Osteocyte (in vitro differentiated cells): Measurements from ENCODE around the gene NRXN3. TPM values are rescaled to one million over a fixed set of nuclear protein-coding genes. Genes with fewer than 3 reads are reported as not detected.
A peak's percentile ranks its signal among the peaks of the same experiment; 100 is the strongest.

Experiments used
- DNase-seq: peaks from one replicate; pipeline ENCODE4 v3.0.0; 2021; ENCODE audit warnings: mixed read lengths; ENCODE audit not compliant: unreplicated experiment; ENCODE audit errors: extremely low spot score
- H3K27ac Mint-ChIP-seq: one replicate; pipeline ENCODE4 v1.8.0; 2021; ENCODE audit warnings: mild to moderate bottlenecking, mixed read lengths; ENCODE audit not compliant: unreplicated experiment
- H3K27me3 Mint-ChIP-seq: one replicate; pipeline ENCODE4 v1.8.0; 2021; ENCODE audit warnings: mixed read lengths; ENCODE audit not compliant: unreplicated experiment
- H3K36me3 Mint-ChIP-seq: one replicate; pipeline ENCODE4 v1.8.0; 2021; ENCODE audit warnings: mixed read lengths; ENCODE audit not compliant: unreplicated experiment
- H3K4me1 Mint-ChIP-seq: one replicate; pipeline ENCODE4 v1.8.0; 2021; ENCODE audit warnings: mixed read lengths; ENCODE audit not compliant: unreplicated experiment
- H3K4me3 Mint-ChIP-seq: one replicate; pipeline ENCODE4 v1.8.0; 2021; ENCODE audit warnings: mild to moderate bottlenecking, moderate library complexity, mixed read lengths; ENCODE audit not compliant: unreplicated experiment
- H3K9me3 Mint-ChIP-seq: one replicate; pipeline ENCODE4 v1.8.0; 2021; ENCODE audit warnings: mixed read lengths; ENCODE audit not compliant: unreplicated experiment
- long read RNA-seq: library from polyadenylated mRNA; unstranded; transcript quantifications from one replicate; pipeline ENCODE4 v2.0.0, GENCODE V29; 2021
- total RNA-seq: library from RNA; stranded (reverse); gene quantifications from 2 replicates; pipeline ENCODE4 v1.2.1, GENCODE V29; 2021
- TF ChIP-seq, protein P1 (sequence below): fragments of 200-600 bp; sonication (generic); IDR thresholded peaks from 2 replicates; pipeline ENCODE4 v1.5.0; 2021; ENCODE audit warnings: antibody characterized with exemption, mild to moderate bottlenecking, moderate library complexity

NRXN3 gene
- 26.4 and 26.5 TPM in 2 replicates for total RNA-seq
- long read RNA-seq, full-length matches to known transcripts, result 14 of 38 reads
- long read RNA-seq, partial matches to known transcripts, result 3 of 38 reads
- long read RNA-seq, other reads (novel, unspliced or antisense), result 21 of 38 reads

DNA sequence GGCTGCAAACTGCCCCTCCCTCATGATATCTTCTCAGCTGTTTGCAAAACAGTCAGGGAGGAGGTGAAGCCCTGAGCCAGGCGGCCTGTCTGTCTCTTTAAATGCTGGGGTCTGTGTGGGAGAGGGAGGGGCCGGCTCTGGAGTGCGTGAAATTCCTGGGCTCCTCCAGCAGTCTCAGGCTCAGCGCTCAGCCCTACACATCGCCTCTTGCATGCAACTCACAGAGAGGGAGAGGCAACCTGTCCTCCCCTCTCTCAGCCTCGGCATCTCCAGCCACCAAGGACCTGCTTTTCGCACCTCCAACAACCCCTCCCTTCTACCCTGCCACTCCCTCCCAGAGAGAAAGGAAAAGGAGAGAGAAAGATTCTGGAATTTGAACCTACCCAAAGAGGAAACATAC, at the start of gene NRXN3:
Gene NRXN3 (plus strand): TSS at position 171 of the 400 bp plus-strand sequence. CDS start 72,721 bp downstream, outside the sequence.
- no peaks in the 10 kb centered on the region for H3K27me3 Mint-ChIP-seq
- no peak for DNase-seq

DNA sequence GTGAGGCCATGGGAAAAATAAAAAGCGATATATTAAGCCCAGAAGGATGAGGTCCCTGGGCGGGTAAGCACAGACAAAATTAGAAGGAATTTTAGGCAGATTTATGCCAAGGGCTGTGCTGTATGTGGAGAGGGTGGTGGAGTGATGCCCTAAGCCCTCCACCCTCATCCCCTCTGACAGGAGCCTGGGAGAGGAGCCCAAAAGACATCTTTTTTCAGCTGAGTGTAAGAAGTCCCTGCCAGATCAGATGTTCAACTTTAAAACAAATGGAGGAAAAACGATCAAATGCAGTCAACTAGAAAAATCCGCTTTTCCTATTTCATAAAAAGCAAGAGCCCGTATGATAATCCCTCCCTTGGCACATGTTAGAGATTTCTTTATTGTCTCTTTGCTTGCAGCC, 47.7 kb upstream of the NRXN3 start:
- Mint-ChIP-seq H3K27me3 (no peaks in the 10 kb centered on the region), H3K9me3 (peaks cover 13% of the 10 kb centered on the region), H3K27ac (no peak overlapping the region), H3K4me1 (no peaks in the 10 kb centered on the region), H3K36me3 (no peaks in the 10 kb centered on the region), H3K4me3 (no peak overlapping the region)
- TF ChIP-seq, protein P1, sequence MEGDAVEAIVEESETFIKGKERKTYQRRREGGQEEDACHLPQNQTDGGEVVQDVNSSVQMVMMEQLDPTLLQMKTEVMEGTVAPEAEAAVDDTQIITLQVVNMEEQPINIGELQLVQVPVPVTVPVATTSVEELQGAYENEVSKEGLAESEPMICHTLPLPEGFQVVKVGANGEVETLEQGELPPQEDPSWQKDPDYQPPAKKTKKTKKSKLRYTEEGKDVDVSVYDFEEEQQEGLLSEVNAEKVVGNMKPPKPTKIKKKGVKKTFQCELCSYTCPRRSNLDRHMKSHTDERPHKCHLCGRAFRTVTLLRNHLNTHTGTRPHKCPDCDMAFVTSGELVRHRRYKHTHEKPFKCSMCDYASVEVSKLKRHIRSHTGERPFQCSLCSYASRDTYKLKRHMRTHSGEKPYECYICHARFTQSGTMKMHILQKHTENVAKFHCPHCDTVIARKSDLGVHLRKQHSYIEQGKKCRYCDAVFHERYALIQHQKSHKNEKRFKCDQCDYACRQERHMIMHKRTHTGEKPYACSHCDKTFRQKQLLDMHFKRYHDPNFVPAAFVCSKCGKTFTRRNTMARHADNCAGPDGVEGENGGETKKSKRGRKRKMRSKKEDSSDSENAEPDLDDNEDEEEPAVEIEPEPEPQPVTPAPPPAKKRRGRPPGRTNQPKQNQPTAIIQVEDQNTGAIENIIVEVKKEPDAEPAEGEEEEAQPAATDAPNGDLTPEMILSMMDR, result no peak
- no peak for DNase-seq

More for the DNA sequence above, at the start of gene NRXN3:
- no peaks in the 10 kb centered on the region for H3K36me3 Mint-ChIP-seq
- no peaks in the 10 kb centered on the region for H3K4me1 Mint-ChIP-seq
- TF ChIP-seq, protein P1, result no peak
- H3K9me3 Mint-ChIP-seq, result peaks cover 5% of the 10 kb centered on the region
- no peak within 1 kb of the TSS for H3K27ac Mint-ChIP-seq
- no peak within 1 kb of the TSS for H3K4me3 Mint-ChIP-seq

DNA sequence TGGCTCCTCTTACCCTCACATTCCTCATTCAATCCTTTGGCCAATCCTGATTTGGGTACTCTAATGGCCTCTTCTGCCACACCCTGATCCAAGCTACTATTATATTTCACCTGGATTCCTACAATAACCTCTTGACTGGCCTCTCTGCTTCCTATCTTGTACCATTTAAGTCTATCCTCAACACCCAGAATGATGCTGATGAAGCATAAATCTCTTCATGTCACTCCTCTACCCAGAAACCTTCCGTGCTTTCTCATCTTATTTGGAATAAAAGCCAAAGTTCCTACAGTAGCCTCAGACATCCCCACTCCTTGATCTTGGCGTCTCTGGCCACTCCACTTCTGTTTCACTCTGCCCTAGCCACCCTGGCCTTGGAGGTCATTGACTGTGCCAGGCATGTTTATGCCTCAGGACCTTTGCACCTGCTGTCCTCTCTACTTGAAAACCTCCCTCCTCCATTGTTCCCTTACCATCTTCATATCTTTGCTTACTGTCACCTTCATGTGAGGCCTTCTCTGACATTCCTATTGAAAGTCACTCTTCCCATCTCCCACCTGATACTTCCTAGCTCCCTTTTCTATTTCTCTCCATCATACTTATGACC, 46.4 kb upstream of the NRXN3 start:
- peaks cover 13% of the 10 kb centered on the region for H3K9me3 Mint-ChIP-seq
- H3K27ac Mint-ChIP-seq, result no peak overlapping the region
- H3K4me1 Mint-ChIP-seq, result no peaks in the 10 kb centered on the region
- no peak overlapping the region for H3K4me3 Mint-ChIP-seq
- TF ChIP-seq, protein P1, result no peak
- H3K36me3 Mint-ChIP-seq, result no peaks in the 10 kb centered on the region
- DNase-seq, result peak; percentile 23
- H3K27me3 Mint-ChIP-seq, result no peaks in the 10 kb centered on the region

DNA sequence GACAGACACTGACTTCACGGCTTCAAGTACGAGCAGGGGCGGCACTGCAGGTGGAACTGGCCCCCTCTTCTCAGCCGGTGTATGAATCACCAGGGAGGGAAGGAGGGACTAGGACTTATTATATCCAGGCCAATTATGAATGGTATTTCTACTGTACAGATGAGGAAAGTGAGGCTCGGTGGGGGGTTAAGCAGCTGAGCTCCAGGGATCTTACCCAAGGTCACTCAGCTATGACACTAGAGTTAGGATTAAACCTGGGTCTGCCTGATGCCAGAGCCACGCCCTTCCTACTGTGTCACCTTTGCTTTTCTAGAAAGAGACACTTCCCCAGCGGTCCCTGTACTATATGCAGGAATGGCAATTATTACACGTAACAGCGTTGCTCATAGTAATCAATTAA, 42.2 kb upstream of the NRXN3 start:
- no peak overlapping the region for H3K27ac Mint-ChIP-seq
- H3K27me3 Mint-ChIP-seq, result no peaks in the 10 kb centered on the region
- no peaks in the 10 kb centered on the region for H3K36me3 Mint-ChIP-seq
- peak; percentile 54 for DNase-seq
- no peaks in the 10 kb centered on the region for H3K4me1 Mint-ChIP-seq
- H3K4me3 Mint-ChIP-seq, result no peak overlapping the region
- peaks cover 5% of the 10 kb centered on the region for H3K9me3 Mint-ChIP-seq
- TF ChIP-seq, protein P1, result no peak

DNA sequence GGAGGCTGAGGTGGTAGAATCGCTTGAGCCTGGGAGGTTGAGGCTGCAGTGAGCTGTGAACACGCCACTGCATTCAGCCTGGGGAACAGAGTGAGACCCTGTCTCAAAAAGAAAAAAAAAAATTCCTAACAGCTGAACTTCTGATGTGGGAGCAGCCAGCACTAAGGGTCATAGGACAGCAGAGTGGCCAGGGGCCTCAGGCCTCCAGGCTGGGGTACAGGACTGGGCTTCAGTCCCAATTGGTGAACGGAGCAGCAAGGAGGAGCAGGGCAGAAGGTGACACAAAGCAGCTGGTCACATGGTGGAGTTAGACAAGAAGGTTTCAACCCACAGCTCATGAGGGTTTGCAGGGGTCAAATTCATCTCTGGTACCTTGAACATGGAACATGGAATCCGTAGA, 40.8 kb upstream of the NRXN3 start:
- H3K27me3 Mint-ChIP-seq, result no peaks in the 10 kb centered on the region
- H3K9me3 Mint-ChIP-seq, result no peaks in the 10 kb centered on the region
- H3K27ac Mint-ChIP-seq, result no peak overlapping the region
- no peaks in the 10 kb centered on the region for H3K4me1 Mint-ChIP-seq
- no peaks in the 10 kb centered on the region for H3K36me3 Mint-ChIP-seq
- DNase-seq, result peak; percentile 65
- TF ChIP-seq, protein P1, result no peak
- no peak overlapping the region for H3K4me3 Mint-ChIP-seq
